Gastroesophageal sphincter (tissue), 4 donors: ENCODE results near the gene LRRC46. TPM values are rescaled to one million over a fixed set of nuclear protein-coding genes. Genes with fewer than 3 reads are reported as not detected.

Source experiments
- ATAC-seq: fragments of 150-250 bp; one replicate; pipeline ENCODE4 v1.9.1; 2016; ENCODE audit warnings: mild to moderate bottlenecking, moderate library complexity
- H3K27ac ChIP-seq, 4 donors: fragments of 200-600 bp; sonication (generic) in 3 of 4; 1 replicate in 3 of 4; 2 replicates in 1 of 4; pipeline ENCODE4 v1.5.1; 2016 to 2019
- H3K27me3 ChIP-seq: fragments of 200-600 bp; sonication (generic); one replicate; pipeline ENCODE4 v1.5.1; 2019
- H3K36me3 ChIP-seq, 2 donors: fragments of 200-600 bp; sonication (generic); one replicate each; pipeline ENCODE4 v1.5.1; 2019; ENCODE audit warnings: control low read depth in 1 of 2
- H3K4me1 ChIP-seq, 3 donors: fragments of 200-600 bp; sonication (generic); 1 replicate in 2 of 3; 2 replicates in 1 of 3; pipeline ENCODE4 v1.5.1; 2016 to 2019; ENCODE audit warnings: control low read depth in 2 of 3
- H3K4me3 ChIP-seq, 2 donors: fragments of 200-600 bp; sonication (generic); one replicate each; pipeline ENCODE4 v1.5.1; 2019; ENCODE audit warnings: mild to moderate bottlenecking in 1 of 2, moderate library complexity in 1 of 2
- H3K9me3 ChIP-seq, 3 donors: fragments of 200-600 bp; sonication (generic); one replicate each; pipeline ENCODE4 v1.5.1; 2017 to 2019; ENCODE audit warnings: control low read depth in 2 of 3
- EP300 ChIP-seq: sonication (generic); formaldehyde crosslinking; IDR thresholded peaks from one replicate; pipeline ENCODE4 v1.6.1; 2017; ENCODE audit warnings: antibody characterized with exemption, mild to moderate bottlenecking
- POLR2A ChIP-seq, 2 donors: fragments of 450-650 bp; IDR thresholded peaks; one replicate each; pipeline ENCODE4 v1.6.1; 2017; ENCODE audit warnings: antibody characterized with exemption in 2 of 2, mild to moderate bottlenecking in 2 of 2, moderate library complexity in 1 of 2
- POLR2AphosphoS5 ChIP-seq: sonication (generic); formaldehyde crosslinking; IDR thresholded peaks from one replicate; pipeline ENCODE4 v1.6.1; 2017; ENCODE audit warnings: antibody characterized with exemption
- WGBS, 2 donors: methylation state at CpG; one replicate each; pipeline ENCODE4 v1.1.5; 2018; ENCODE audit warnings: low coverage in 1 of 2; 5-methylcytosine and 5-hydroxymethylcytosine counted together
- total RNA-seq, 4 donors: library from RNA; depleted of rRNA; stranded (reverse); fragments of >200 nt; gene quantifications; one replicate each; pipeline ENCODE4 v1.1.0, GENCODE V29; 2016
- TF ChIP-seq, protein P1 (sequence below), 4 experiments: fragments of 200-600 bp in 2 of 4; fragments of 450-650 bp in 2 of 4; sonication (generic) in 1 of 4; IDR thresholded peaks; one replicate each; pipeline ENCODE4 v1.5.1; 2017 to 2019; ENCODE audit warnings: antibody characterized with exemption in 4 of 4, mild to moderate bottlenecking in 2 of 4, moderate library complexity in 2 of 4

LRRC46 gene
- total RNA-seq, 4 donors from 2014 or later, result 0.46 to 1.3 TPM; not detected in 2

DNA sequence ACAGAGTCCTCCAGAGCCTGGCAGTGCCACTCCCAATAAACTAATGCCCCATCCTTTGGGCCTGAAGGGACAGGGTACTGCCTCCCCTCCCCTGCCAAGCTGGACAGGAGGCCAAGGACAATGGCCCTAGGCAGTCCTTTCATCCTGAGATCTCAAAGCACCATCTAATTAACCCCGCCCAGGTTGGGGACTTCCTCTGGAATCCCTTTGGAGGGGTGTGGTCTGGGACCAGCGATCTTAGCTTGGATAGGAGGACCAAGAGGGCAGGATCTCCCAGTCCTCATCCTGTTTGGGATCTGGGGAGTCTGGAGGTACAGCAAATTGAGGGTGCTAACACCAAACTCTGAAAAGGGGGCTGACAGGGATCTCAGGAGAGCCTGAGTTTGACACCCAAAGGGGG, 37.6 kb downstream of the LRRC46 start:
- no CpG with 5 or more reads among the region's 2 CpGs for WGBS, 2 donors
- H3K4me3 ChIP-seq, result no peak overlapping the region
- no peak for ATAC-seq
- no peak overlapping the region for H3K27ac ChIP-seq
- H3K9me3 ChIP-seq, result no peaks in the 10 kb centered on the region
- H3K4me1 ChIP-seq, result peaks cover 0 to 7% (median 0%) of the 10 kb centered on the region in 3 donors
- no peak for TF ChIP-seq POLR2A (IDR thresholded peaks at IDR 0.05)
- no peaks in the 10 kb centered on the region for H3K36me3 ChIP-seq
- peaks cover 94% of the 10 kb centered on the region for H3K27me3 ChIP-seq

DNA sequence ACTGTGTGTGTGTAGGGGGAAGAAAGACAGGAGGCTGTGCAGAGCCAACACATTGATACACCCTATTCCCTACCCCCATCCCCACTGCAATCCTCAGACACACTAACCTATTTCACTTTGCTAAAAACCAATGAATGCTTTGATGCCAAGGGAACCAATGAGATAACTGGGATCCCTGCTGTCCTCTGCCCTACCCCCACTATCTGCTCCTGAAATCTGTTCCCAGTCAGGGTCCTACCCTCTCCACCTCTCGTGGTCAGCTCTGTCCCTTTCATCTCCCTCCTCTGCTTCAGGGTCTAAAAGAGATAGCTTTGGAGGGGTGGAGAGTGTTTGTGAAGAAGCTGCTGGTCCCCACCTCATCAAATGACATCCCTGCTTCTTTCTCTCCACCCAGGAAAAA, 38.6 kb downstream of the LRRC46 start:
- H3K27me3 ChIP-seq, result peaks cover 97% of the 10 kb centered on the region
- no peak for ATAC-seq
- 14% methylated on average over 1 of the region's 1 CpG; no CpG with 5 or more reads in 1 of the 2 donors for WGBS, 2 donors

DNA sequence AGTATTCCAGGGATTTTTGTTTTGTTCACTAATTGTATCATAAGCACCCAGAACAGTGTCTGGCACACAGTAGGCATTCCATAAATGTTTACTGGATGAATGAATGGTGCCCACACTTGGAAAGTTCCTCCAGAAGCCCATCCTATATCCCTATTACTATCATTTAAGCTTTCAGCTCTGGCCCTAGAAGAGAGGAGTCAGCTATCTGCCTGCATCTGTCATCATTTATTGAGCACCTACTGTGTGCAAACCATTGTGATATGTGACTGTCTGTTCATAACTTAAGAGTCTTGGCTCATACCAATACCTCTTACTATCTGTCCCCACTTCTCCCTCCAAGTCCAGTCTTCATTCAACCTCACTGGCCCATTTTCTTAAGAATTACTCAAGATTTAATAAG, 39.6 kb downstream of the LRRC46 start:
- H3K27ac ChIP-seq, result no peak overlapping the region
- no peaks in the 10 kb centered on the region for H3K9me3 ChIP-seq
- TF ChIP-seq POLR2A (IDR thresholded peaks at IDR 0.05) (no peak), POLR2AphosphoS5 (no peak), EP300 (no peak)
- TF ChIP-seq, protein P1, sequence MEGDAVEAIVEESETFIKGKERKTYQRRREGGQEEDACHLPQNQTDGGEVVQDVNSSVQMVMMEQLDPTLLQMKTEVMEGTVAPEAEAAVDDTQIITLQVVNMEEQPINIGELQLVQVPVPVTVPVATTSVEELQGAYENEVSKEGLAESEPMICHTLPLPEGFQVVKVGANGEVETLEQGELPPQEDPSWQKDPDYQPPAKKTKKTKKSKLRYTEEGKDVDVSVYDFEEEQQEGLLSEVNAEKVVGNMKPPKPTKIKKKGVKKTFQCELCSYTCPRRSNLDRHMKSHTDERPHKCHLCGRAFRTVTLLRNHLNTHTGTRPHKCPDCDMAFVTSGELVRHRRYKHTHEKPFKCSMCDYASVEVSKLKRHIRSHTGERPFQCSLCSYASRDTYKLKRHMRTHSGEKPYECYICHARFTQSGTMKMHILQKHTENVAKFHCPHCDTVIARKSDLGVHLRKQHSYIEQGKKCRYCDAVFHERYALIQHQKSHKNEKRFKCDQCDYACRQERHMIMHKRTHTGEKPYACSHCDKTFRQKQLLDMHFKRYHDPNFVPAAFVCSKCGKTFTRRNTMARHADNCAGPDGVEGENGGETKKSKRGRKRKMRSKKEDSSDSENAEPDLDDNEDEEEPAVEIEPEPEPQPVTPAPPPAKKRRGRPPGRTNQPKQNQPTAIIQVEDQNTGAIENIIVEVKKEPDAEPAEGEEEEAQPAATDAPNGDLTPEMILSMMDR (IDR thresholded peaks at IDR 0.05), result no peak
- peaks cover 100% of the 10 kb centered on the region for H3K27me3 ChIP-seq
- ATAC-seq, result no peak
- peaks cover 0 to 7% (median 0%) of the 10 kb centered on the region in 3 donors for H3K4me1 ChIP-seq
- H3K36me3 ChIP-seq, result no peaks in the 10 kb centered on the region
- no peak overlapping the region for H3K4me3 ChIP-seq

More for the DNA sequence above, 38.6 kb downstream of the LRRC46 start:
- Histone ChIP-seq H3K9me3 (no peaks in the 10 kb centered on the region), H3K4me1 (peaks cover 0 to 7% (median 0%) of the 10 kb centered on the region in 3 donors), H3K36me3 (no peaks in the 10 kb centered on the region), H3K4me3 (no peak overlapping the region), H3K27ac (no peak overlapping the region)
- TF ChIP-seq POLR2AphosphoS5 (no peak), EP300 (no peak), POLR2A (IDR thresholded peaks at IDR 0.05) (no peak)
- TF ChIP-seq, protein P1 (IDR thresholded peaks at IDR 0.05), result no peak

DNA sequence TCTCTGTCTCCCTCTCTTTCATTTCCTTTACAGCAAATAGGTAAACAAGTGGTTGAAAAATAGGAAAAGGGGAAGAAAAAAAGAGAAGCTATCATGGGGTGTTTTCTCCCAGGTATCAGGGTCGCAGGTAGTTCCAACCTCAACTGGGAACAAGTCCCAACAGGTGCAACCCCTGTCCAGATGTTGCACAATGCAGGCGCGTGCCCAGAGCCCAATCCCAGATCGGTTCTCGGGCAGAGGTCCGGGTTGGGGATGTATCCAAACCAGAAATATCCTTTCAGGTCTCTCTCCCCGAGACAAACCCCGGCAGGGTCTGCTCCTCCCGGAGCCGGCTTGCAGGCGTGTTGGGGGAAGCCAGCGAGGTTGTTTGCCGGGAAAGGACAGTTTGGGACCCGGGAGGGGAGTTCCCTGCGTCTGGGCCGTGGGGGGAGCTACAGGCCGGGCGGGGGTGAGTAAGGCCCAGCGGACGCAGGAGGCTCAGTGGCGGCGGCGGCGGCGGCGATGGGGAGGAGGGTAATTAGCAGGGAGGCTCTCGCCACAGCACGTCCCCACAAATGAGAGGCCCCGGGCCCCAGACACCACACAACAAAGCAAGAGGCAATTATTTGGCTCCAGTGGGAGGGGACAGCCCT, 40.7 kb downstream of the LRRC46 start:
- ATAC-seq, result no peak
- TF ChIP-seq POLR2AphosphoS5 (no peak), POLR2A (IDR thresholded peaks at IDR 0.05) (no peak)
- TF ChIP-seq, protein P1 (IDR thresholded peaks at IDR 0.05), result no peak
- H3K27ac ChIP-seq, result no peak overlapping the region
- H3K27me3 ChIP-seq, result peaks cover 98% of the 10 kb centered on the region
- H3K36me3 ChIP-seq, result no peaks in the 10 kb centered on the region
- 30% methylated on average over 5 of the region's 29 CpGs; no CpG with 5 or more reads in 1 of the 2 donors for WGBS, 2 donors
- no peaks in the 10 kb centered on the region for H3K9me3 ChIP-seq
- H3K4me1 ChIP-seq, result peaks cover 0 to 7% (median 0%) of the 10 kb centered on the region in 3 donors
- H3K4me3 ChIP-seq, result no peak overlapping the region

DNA sequence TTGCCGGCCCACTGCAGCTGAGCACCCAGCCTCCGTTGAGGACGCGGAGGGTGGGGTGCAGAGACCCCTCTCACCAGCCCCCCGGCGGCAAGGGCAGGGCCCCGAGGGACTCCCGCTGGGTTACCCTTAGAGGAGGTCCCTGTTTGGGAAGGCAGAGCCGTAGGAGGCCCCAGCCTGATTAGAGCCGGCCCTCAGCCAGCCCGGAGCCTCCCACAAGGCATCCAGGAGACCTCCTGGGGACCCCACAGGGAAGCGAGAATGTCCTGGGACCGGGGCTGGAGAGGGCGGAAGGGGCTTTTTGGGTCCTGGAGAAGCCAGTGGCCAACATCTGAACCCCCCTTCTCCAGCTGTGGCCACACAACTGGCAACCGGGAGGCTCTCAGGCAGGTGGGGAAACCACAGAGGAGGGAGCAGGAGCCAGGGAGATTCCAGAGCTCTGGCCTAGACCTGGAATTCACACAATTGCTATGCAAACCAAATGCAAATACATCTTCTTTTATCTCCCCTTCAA, 41.2 kb downstream of the LRRC46 start:
- no peak overlapping the region for H3K27ac ChIP-seq
- peaks cover 0 to 7% (median 0%) of the 10 kb centered on the region in 3 donors for H3K4me1 ChIP-seq
- TF ChIP-seq POLR2A (IDR thresholded peaks at IDR 0.05), result no peak
- TF ChIP-seq POLR2AphosphoS5, result no peak
- no peak for TF ChIP-seq EP300
- TF ChIP-seq, protein P1 (IDR thresholded peaks at IDR 0.05), result no peak
- H3K36me3 ChIP-seq, result no peaks in the 10 kb centered on the region
- peaks cover 98% of the 10 kb centered on the region for H3K27me3 ChIP-seq
- 20 to 40% methylated on average over 1 of the region's 15 CpGs for WGBS, 2 donors
- H3K9me3 ChIP-seq, result no peaks in the 10 kb centered on the region
- ATAC-seq, result no peak
- H3K4me3 ChIP-seq, result no peak overlapping the region
